Suprapubic skin (tissue), 3 donors: ENCODE results near the gene UTP14C.
"Not testable (repeated sequence)": the region's sequence is repeated elsewhere in the genome, so short reads cannot be mapped to it uniquely, and the experiment has no call there.

Experiments
- EP300 ChIP-seq: sonication (generic); formaldehyde crosslinking; IDR thresholded peaks from one replicate; pipeline ENCODE4 v1.6.1; 2017; ENCODE audit warnings: antibody characterized with exemption
- POLR2A ChIP-seq, 2 donors: fragments of 450-650 bp; IDR thresholded peaks; one replicate each; pipeline ENCODE4 v1.6.1; 2017; ENCODE audit warnings: antibody characterized with exemption in 2 of 2, mild to moderate bottlenecking in 2 of 2, moderate library complexity in 2 of 2
- TF ChIP-seq, protein P1 (sequence below), 2 donors: fragments of 200-600 bp in 1 of 2; fragments of 450-650 bp in 1 of 2; sonication (generic) in 1 of 2; IDR thresholded peaks; one replicate each; pipeline ENCODE4 v1.5.1; 2016 to 2019; ENCODE audit warnings: antibody characterized with exemption in 2 of 2, mild to moderate bottlenecking in 1 of 2, moderate library complexity in 1 of 2

DNA sequence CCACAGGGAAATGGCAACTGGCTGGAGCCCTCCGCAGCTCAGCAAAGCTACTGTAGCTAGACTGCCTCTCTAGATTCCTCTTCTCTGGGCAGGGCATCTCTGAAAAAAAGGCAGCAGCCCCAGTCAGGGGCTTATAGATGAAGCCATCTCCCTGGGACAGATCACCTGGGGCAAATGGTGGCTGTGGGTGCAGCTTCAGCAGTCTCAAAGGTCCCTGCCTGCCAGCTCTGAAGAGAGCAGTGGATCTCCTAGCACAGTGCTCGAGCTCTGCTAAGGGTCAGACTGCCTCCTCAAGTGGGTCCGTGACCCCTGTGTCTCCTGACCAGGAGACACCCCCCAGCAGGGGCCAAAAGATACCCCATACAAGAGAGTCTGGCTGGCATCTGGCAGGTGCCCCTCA, 41.2 kb upstream of the UTP14C start:
- not testable (repeated sequence) for TF ChIP-seq POLR2A (IDR thresholded peaks at IDR 0.05); EP300
- TF ChIP-seq, protein P1, sequence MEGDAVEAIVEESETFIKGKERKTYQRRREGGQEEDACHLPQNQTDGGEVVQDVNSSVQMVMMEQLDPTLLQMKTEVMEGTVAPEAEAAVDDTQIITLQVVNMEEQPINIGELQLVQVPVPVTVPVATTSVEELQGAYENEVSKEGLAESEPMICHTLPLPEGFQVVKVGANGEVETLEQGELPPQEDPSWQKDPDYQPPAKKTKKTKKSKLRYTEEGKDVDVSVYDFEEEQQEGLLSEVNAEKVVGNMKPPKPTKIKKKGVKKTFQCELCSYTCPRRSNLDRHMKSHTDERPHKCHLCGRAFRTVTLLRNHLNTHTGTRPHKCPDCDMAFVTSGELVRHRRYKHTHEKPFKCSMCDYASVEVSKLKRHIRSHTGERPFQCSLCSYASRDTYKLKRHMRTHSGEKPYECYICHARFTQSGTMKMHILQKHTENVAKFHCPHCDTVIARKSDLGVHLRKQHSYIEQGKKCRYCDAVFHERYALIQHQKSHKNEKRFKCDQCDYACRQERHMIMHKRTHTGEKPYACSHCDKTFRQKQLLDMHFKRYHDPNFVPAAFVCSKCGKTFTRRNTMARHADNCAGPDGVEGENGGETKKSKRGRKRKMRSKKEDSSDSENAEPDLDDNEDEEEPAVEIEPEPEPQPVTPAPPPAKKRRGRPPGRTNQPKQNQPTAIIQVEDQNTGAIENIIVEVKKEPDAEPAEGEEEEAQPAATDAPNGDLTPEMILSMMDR (IDR thresholded peaks at IDR 0.05), result not testable (repeated sequence)
